SK-N-SH treated with all-trans-retinoic acid at 6 μM for 48 hours (cell line): ENCODE results near the gene ATRIP.

Experiments
- ATAC-seq: fragments of 200-7000 bp; cut with Tn5 transposase; 3 replicates; pipeline ENCODE4 v1.9.1; 2020; ENCODE audit warnings: mild to moderate bottlenecking, moderate library complexity
- ARNTL ChIP-seq: fragments of 450-650 bp; formaldehyde crosslinking; IDR thresholded peaks from 2 replicates; pipeline ENCODE4 v1.5.0; 2020; ENCODE audit warnings: low read depth, mild to moderate bottlenecking, moderate library complexity, borderline replicate concordance
- BACH2 ChIP-seq: fragments of 250-450 bp; sonication (Bioruptor Pico); IDR thresholded peaks from 2 replicates; pipeline ENCODE4 v1.9.0; 2021; ENCODE audit warnings: mild to moderate bottlenecking, borderline replicate concordance
- CSDC2 ChIP-seq: fragments of 250-450 bp; sonication (Bioruptor Pico); IDR thresholded peaks from 2 replicates; pipeline ENCODE4 v1.5.0; 2020; ENCODE audit warnings: mild to moderate bottlenecking, moderate library complexity
- CSRNP3 ChIP-seq: fragments of 250-450 bp; sonication (Bioruptor Pico); IDR thresholded peaks from 2 replicates; pipeline ENCODE4 v1.5.1; 2021; ENCODE audit warnings: mild to moderate bottlenecking, moderate library complexity
- GLIS3 ChIP-seq: fragments of 250-450 bp; sonication (Bioruptor Pico); IDR thresholded peaks from 2 replicates; pipeline ENCODE4 v1.5.0; 2020; ENCODE audit warnings: mild to moderate bottlenecking, moderate library complexity
- ISL1 ChIP-seq: fragments of 250-450 bp; sonication (Bioruptor Pico); IDR thresholded peaks from 2 replicates; pipeline ENCODE4 v2.1.2; 2022; ENCODE audit warnings: mild to moderate bottlenecking, moderate library complexity
- OSR1 ChIP-seq: fragments of 250-450 bp; sonication (Bioruptor Pico); IDR thresholded peaks from 2 replicates; pipeline ENCODE4 v1.8.0; 2022; ENCODE audit warnings: moderate library complexity, mild to moderate bottlenecking, inconsistent platforms
- PATZ1 ChIP-seq: fragments of 250-450 bp; sonication (Bioruptor Pico); IDR thresholded peaks from 2 replicates; pipeline ENCODE4 v1.8.0; 2020; ENCODE audit warnings: mild to moderate bottlenecking, moderate library complexity, borderline replicate concordance
- PPARA ChIP-seq: fragments of 250-450 bp; sonication (Bioruptor Pico); IDR thresholded peaks from 2 replicates; pipeline ENCODE4 v1.5.0; 2020; ENCODE audit warnings: mild to moderate bottlenecking, borderline replicate concordance
- RARB ChIP-seq: fragments of 250-450 bp; sonication (Bioruptor Pico); IDR thresholded peaks from 2 replicates; pipeline ENCODE4 v1.8.0; 2021; ENCODE audit warnings: mild to moderate bottlenecking, moderate library complexity
- SNAI2 ChIP-seq: fragments of 250-450 bp; sonication (Bioruptor Pico); IDR thresholded peaks from 2 replicates; pipeline ENCODE4 v1.5.0; 2020; ENCODE audit warnings: mild to moderate bottlenecking, moderate library complexity
- TCF4 ChIP-seq: fragments of 250-450 bp; sonication (Bioruptor Pico); IDR thresholded peaks from 2 replicates; pipeline ENCODE4 v1.8.0; 2021; ENCODE audit warnings: mild to moderate bottlenecking, moderate library complexity, borderline replicate concordance
- TOX ChIP-seq: fragments of 250-450 bp; sonication (Bioruptor Pico); IDR thresholded peaks from 2 replicates; pipeline ENCODE4 v1.8.0; 2021; ENCODE audit warnings: mild to moderate bottlenecking, moderate library complexity, borderline replicate concordance
- ZC3H10 ChIP-seq: fragments of 250-450 bp; sonication (Bioruptor Pico); IDR thresholded peaks from 2 replicates; pipeline ENCODE4 v1.5.1; 2021; ENCODE audit warnings: mild to moderate bottlenecking, moderate library complexity
- ZFP3 ChIP-seq: fragments of 250-450 bp; sonication (Bioruptor Pico); IDR thresholded peaks from 2 replicates; pipeline ENCODE4 v1.5.0; 2020; ENCODE audit warnings: mild to moderate bottlenecking, moderate library complexity
- ZFP30 ChIP-seq: fragments of 450-650 bp; formaldehyde crosslinking; IDR thresholded peaks from 2 replicates; pipeline ENCODE4 v1.5.0; 2022; ENCODE audit warnings: mild to moderate bottlenecking, moderate library complexity
- ZNF565 ChIP-seq: fragments of 450-650 bp; formaldehyde crosslinking; conservative IDR thresholded peaks from 2 replicates; pipeline ENCODE4 v1.5.0; 2020; ENCODE audit warnings: low read depth, mild to moderate bottlenecking, moderate library complexity
- ZNF70 ChIP-seq: fragments of 450-650 bp; formaldehyde crosslinking; IDR thresholded peaks from 2 replicates; pipeline ENCODE4 v1.5.0; 2020; ENCODE audit warnings: mild to moderate bottlenecking, moderate library complexity
- ZNF8 ChIP-seq: fragments of 450-650 bp; formaldehyde crosslinking; IDR thresholded peaks from 2 replicates; pipeline ENCODE4 v1.5.0; 2020; ENCODE audit warnings: mild to moderate bottlenecking, moderate library complexity
- TF ChIP-seq, protein P1 (sequence below): fragments of 250-450 bp; sonication (Bioruptor Pico); IDR thresholded peaks from 2 replicates; pipeline ENCODE4 v1.8.0; 2021; ENCODE audit warnings: low read depth, mild to moderate bottlenecking, moderate library complexity, borderline replicate concordance
- TF ChIP-seq, protein P2 (sequence below): fragments of 250-450 bp; sonication (Bioruptor Pico); IDR thresholded peaks from 2 replicates; pipeline ENCODE4 v1.5.0; 2020; ENCODE audit warnings: mild to moderate bottlenecking, moderate library complexity
- TF ChIP-seq, protein P3 (sequence below): fragments of 250-450 bp; sonication (Bioruptor Pico); IDR thresholded peaks from 2 replicates; pipeline ENCODE4 v1.5.1; 2020; ENCODE audit warnings: low read depth, mild to moderate bottlenecking, moderate library complexity

Gene ATRIP

DNA sequence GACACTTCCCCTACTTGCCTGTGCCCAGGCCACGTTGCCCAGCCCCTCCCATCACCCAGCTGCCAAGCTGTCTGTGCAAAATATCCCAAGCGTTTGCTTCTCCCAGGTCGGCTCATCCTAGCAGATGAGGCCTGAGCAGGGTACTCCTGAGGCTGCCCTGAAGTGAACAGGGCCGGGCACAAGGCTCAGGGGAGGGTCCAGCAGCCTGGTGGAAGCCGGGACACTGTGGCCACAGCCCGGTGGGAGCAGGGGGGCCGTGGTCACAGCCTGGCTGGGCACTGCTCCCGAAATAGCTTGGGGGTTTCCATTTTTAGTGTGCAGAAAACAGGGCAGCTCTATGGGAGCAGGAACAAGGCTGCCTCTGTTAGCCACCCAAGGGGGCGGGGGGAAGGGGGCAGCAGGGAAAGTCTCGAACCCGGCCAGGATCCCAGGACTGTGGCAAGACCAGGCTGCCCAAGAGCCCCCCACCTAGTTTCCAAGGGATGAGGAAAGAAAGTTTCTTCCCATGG is 20.1 kb upstream of the ATRIP start:
- ATAC-seq = no peak

DNA sequence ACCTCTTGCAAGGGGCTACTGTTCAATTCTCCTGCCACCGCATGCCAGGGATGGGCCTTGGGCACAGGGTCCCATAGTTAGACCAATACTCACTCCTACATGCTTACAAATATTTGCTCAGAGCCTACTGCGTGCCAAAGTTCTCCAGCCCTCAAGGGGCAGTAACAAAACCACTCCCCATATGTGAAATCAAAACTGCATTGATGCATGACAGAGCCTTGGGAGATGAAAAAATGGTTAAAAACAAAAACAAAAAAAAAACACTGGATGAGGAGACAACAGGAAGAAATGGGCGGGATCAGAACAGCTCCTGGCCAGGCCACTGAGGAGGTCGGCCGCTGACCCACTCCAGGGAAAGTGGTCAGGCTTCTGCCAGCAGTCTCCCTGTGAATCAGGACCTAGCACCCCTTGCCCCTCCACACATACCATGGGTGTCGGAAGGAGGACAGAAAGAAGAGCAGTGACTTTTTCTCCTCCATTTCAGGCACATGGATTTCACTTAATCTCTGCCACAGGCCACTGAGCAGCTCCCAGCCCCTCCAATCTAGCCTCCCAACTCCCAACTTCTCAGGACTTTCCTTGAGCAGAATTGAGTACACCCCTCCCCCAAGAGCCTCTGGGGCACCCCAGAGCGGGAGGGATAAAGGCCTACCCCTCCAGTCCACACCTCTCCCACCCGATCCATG is 19.4 kb upstream of the ATRIP start:
- no peak for ATAC-seq
- TF ChIP-seq, protein P1, sequence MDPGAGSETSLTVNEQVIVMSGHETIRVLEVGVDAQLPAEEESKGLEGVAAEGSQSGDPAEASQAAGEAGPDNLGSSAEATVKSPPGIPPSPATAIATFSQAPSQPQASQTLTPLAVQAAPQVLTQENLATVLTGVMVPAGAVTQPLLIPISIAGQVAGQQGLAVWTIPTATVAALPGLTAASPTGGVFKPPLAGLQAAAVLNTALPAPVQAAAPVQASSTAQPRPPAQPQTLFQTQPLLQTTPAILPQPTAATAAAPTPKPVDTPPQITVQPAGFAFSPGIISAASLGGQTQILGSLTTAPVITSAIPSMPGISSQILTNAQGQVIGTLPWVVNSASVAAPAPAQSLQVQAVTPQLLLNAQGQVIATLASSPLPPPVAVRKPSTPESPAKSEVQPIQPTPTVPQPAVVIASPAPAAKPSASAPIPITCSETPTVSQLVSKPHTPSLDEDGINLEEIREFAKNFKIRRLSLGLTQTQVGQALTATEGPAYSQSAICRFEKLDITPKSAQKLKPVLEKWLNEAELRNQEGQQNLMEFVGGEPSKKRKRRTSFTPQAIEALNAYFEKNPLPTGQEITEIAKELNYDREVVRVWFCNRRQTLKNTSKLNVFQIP = no peak
- TF ChIP-seq PPARA (CRISPR knock-in tag) = no peak
- no peak for TF ChIP-seq SNAI2 (CRISPR knock-in tag)
- no peak for TF ChIP-seq TOX (CRISPR knock-in tag)
- no peak for TF ChIP-seq ZFP30 (CRISPR knock-in tag)
- TF ChIP-seq GLIS3 (CRISPR knock-in tag) = no peak
- TF ChIP-seq CSDC2 (CRISPR knock-in tag) = no peak
- no peak for TF ChIP-seq CSRNP3 (CRISPR knock-in tag)
- TF ChIP-seq, protein P2, sequence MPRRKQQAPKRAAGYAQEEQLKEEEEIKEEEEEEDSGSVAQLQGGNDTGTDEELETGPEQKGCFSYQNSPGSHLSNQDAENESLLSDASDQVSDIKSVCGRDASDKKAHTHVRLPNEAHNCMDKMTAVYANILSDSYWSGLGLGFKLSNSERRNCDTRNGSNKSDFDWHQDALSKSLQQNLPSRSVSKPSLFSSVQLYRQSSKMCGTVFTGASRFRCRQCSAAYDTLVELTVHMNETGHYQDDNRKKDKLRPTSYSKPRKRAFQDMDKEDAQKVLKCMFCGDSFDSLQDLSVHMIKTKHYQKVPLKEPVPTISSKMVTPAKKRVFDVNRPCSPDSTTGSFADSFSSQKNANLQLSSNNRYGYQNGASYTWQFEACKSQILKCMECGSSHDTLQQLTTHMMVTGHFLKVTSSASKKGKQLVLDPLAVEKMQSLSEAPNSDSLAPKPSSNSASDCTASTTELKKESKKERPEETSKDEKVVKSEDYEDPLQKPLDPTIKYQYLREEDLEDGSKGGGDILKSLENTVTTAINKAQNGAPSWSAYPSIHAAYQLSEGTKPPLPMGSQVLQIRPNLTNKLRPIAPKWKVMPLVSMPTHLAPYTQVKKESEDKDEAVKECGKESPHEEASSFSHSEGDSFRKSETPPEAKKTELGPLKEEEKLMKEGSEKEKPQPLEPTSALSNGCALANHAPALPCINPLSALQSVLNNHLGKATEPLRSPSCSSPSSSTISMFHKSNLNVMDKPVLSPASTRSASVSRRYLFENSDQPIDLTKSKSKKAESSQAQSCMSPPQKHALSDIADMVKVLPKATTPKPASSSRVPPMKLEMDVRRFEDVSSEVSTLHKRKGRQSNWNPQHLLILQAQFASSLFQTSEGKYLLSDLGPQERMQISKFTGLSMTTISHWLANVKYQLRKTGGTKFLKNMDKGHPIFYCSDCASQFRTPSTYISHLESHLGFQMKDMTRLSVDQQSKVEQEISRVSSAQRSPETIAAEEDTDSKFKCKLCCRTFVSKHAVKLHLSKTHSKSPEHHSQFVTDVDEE = no peak
- no peak for TF ChIP-seq ARNTL (CRISPR knock-in tag)
- TF ChIP-seq TCF4 = no peak
- TF ChIP-seq ZNF70 = no peak
- TF ChIP-seq ZC3H10 (CRISPR knock-in tag) = no peak
- TF ChIP-seq, protein P3, sequence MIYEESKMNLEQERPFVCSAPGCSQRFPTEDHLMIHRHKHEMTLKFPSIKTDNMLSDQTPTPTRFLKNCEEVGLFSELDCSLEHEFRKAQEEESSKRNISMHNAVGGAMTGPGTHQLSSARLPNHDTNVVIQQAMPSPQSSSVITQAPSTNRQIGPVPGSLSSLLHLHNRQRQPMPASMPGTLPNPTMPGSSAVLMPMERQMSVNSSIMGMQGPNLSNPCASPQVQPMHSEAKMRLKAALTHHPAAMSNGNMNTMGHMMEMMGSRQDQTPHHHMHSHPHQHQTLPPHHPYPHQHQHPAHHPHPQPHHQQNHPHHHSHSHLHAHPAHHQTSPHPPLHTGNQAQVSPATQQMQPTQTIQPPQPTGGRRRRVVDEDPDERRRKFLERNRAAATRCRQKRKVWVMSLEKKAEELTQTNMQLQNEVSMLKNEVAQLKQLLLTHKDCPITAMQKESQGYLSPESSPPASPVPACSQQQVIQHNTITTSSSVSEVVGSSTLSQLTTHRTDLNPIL (CRISPR knock-in tag) = no peak

More for the DNA sequence above, 20.1 kb upstream of the ATRIP start:
- no peak for TF ChIP-seq ZFP3 (CRISPR knock-in tag)
- no peak for TF ChIP-seq RARB (CRISPR knock-in tag)
- TF ChIP-seq PPARA (CRISPR knock-in tag) = no peak
- TF ChIP-seq ZNF70 = no peak
- no peak for TF ChIP-seq SNAI2 (CRISPR knock-in tag)
- TF ChIP-seq ARNTL (CRISPR knock-in tag) = no peak
- no peak for TF ChIP-seq ZFP30 (CRISPR knock-in tag)
- TF ChIP-seq PATZ1 (CRISPR knock-in tag) = no peak
- TF ChIP-seq TCF4 = no peak
- no peak for TF ChIP-seq ZNF565 (CRISPR knock-in tag)
- TF ChIP-seq, protein P2 = no peak
- no peak for TF ChIP-seq TOX (CRISPR knock-in tag)
- TF ChIP-seq, protein P1 = no peak
- no peak for TF ChIP-seq BACH2 (CRISPR knock-in tag)
- no peak for TF ChIP-seq ISL1
- no peak for TF ChIP-seq ZNF8 (CRISPR knock-in tag)
- no peak for TF ChIP-seq OSR1 (CRISPR knock-in tag)
- TF ChIP-seq GLIS3 (CRISPR knock-in tag) = no peak
- no peak for TF ChIP-seq CSDC2 (CRISPR knock-in tag)
